Measurements from ENCODE around the gene EDRF1.

GRCh38 chr10:125768219-125768855 is 48.8 kb downstream of the EDRF1 start:
- TF ChIP-seq CTCF (conservative IDR thresholded peaks at IDR 0.05; ENCODE audit: low read depth in 2 of 2), result no peak
- no peak for TF ChIP-seq REST (IDR thresholded peaks at IDR 0.05; ENCODE audit: unreplicated experiment)
- no peak for TF ChIP-seq EZH2phosphoT487 (IDR thresholded peaks at IDR 0.05; ENCODE audit: unreplicated experiment)
- TF ChIP-seq POLR2AphosphoS5 (IDR thresholded peaks at IDR 0.05; ENCODE audit: low read depth), result no peak
- TF ChIP-seq CREB1 (CRISPR knock-in tag; IDR thresholded peaks at IDR 0.05; ENCODE audit: low read depth), result no peak
- TF ChIP-seq EZH2 (IDR thresholded peaks at IDR 0.05; ENCODE audit: low read depth, unreplicated experiment), result no peak
- no peak for TF ChIP-seq ZNF114 (CRISPR knock-in tag; IDR thresholded peaks at IDR 0.05)
- TF ChIP-seq ETS1 (IDR thresholded peaks at IDR 0.05), result no peak

Measured in GM23338 (cell line).